Fibroblast of villous mesenchyme (primary cell): ENCODE results near the gene AURKAIP1. TPM values are rescaled to one million over a fixed set of nuclear protein-coding genes. Genes with fewer than 3 reads are reported as not detected.
"Not testable (repeated sequence)": the region's sequence is repeated elsewhere in the genome, so short reads cannot be mapped to it uniquely, and the experiment has no call there.

ENCODE experiments used
- DNase-seq: peaks from one replicate; pipeline ENCODE4 v3.0.0-alpha.2; 2010; ENCODE audit warnings: low read depth
- H3K4me3 ChIP-seq: 2 replicates; pipeline ENCODE4 v1.5.1; 2011; ENCODE audit warnings: low read depth, mild to moderate bottlenecking, low read length
- CTCF ChIP-seq: IDR thresholded peaks from 2 replicates; pipeline ENCODE4 v1.5.1; 2012; ENCODE audit warnings: low read depth, mild to moderate bottlenecking, low read length; ENCODE audit not compliant: insufficient read depth
- total RNA-seq: library from RNA; depleted of rRNA; stranded (reverse); fragments of >200 nt; gene quantifications from 2 replicates; pipeline ENCODE4 v1.2.3, GENCODE V29; 2012

The AURKAIP1 gene
- total RNA-seq, 1 donor = 94.1 TPM

DNA sequence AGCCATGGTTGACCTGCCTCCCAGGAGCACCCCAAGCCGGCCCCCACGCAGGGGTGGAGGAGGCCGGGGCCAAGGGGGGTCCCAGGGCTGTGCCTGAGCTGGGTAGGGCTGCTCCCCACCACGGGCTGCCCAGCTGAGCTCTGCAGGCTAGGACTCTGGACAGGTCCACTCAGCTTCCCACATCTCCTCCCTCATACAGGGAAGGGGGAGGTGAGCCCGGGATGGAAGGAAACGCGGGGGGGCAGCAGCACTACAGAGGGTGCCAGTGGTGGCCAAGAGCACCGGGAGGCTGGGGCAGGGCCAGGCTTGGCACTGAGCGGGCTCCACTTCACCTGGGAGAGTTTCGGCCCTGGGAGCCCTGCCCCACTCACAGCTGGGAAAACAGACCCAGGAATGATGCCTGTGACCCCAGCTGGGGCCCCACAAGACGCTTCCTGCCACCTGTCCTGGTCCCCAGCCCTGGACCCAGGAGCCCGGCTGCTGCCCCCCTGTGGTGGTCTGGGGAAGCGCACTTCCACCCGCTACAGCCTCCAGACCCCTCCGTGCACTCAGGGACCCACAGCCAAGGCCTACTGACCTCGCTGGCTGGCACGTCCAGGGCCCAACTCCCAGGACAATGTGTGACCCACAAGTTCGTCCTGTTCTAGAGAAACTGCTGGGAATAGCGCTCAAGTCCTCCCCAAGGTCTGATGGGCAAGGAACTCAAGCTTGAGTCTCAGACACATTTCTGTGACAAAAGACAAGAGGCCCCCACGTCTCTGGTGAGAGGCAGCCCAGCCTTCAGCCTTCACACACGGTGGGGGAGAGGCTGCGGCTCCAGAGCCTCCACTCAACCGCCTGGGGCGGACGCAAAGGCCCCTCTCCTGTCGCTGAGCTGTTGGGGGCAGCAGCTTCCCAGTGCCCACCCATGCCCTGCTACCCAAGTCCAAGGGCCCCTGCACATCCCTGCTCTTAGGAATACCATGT lies 3.0 kb downstream of the AURKAIP1 start:
- DNase-seq = peak; percentile 61
- no peak overlapping the region for H3K4me3 ChIP-seq
- peak; percentile 93 for TF ChIP-seq CTCF

- no peak for TF ChIP-seq CTCF
- DNase-seq = peak; percentile 48
- H3K4me3 ChIP-seq = no peak overlapping the region
Observed at GRCh38 chr1:1371364-1371745, 3.7 kb downstream of the AURKAIP1 start.

GRCh38 chr1:1370771-1371300 lies 4.2 kb downstream of the AURKAIP1 start:
- DNase-seq = no peak
- H3K4me3 ChIP-seq = no peak overlapping the region
- no peak for TF ChIP-seq CTCF

DNA sequence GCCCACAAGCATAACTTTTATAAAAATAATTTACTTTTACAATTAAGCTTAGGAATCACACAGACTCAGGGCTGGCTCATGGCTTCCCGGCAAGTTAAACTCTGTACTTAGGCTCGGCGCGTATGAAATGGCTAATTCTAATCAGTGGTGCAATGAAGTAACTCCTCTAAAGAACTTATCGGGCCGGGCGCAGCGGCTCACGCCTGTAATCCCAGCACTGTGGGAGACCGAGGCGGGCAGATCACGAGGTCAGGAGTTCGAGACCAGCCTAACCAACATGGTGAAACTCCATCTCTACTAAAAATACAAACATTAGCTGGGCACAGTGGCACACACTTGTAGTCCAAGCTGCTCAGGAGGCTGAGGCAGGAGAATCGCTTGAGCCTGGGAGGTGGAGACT lies 4.9 kb downstream of the AURKAIP1 start:
- not testable (repeated sequence) for DNase-seq, H3K4me3 ChIP-seq

DNA sequence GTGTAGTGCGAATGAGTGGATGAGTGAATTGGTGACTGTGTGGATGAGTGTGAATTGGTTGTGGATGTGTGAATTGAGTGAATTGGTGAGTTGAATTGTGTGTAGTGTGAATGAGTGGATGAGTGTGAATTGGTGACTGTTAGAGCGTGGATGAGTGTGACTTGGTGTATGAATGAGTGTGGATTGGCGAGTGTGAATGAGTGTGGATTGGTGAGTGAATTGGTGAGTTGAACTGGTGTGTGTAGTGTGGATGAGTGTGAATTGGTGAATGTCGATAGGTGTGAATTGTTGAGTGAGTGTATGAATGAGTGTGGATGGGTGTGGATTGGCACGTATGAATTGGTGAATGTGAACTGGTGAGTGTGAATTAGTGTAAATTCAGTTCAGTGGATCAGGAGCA lies 7.7 kb downstream of the AURKAIP1 start:
- DNase-seq = no peak
- no peak overlapping the region for H3K4me3 ChIP-seq
- TF ChIP-seq CTCF = no peak

- H3K4me3 ChIP-seq = no peak overlapping the region
- TF ChIP-seq CTCF = no peak
- no peak for DNase-seq
Observed at GRCh38 chr1:1366699-1367066, 8.3 kb downstream of the AURKAIP1 start.

GRCh38 chr1:1365875-1366698 lies 8.9 kb downstream of the AURKAIP1 start:
- DNase-seq = no peak
- no peak overlapping the region for H3K4me3 ChIP-seq
- no peak for TF ChIP-seq CTCF
